K562 (cell line): ENCODE data around the gene FOSL1. TPM values are rescaled to one million over a fixed set of nuclear protein-coding genes. Genes with fewer than 3 reads are reported as not detected.

Source experiments
- CTCF ChIP-seq, 3 experiments: IDR thresholded peaks in 2 of 3; conservative IDR thresholded peaks in 1 of 3; 2 replicates each; pipeline ENCODE4 v1.5.1; 2011 to 2012; ENCODE audit warnings: low read length in 3 of 3, mild to moderate bottlenecking in 3 of 3, control low read depth in 2 of 3, improper control_type of control experiment in 1 of 3, inconsistent platforms in 1 of 3, low read depth in 1 of 3, mixed read lengths in 1 of 3, moderate library complexity in 1 of 3; ENCODE audit not compliant: insufficient read depth in 2 of 3
- TCF15 ChIP-seq: fragments of 250-450 bp; sonication (Bioruptor Pico); IDR thresholded peaks from 2 replicates; pipeline ENCODE4 v1.8.0; 2022; ENCODE audit warnings: moderate library complexity, mild to moderate bottlenecking, inconsistent platforms
- polyA plus RNA-seq, 8 experiments: library from polyadenylated mRNA; depleted of rRNA in 4 of 8; stranded (reverse) in 5 of 8; unstranded in 3 of 8; fragments of >200 nt; fragmentation: Nextera tagmentation in 2 of 8; fragmentation: Illumina TruSeq in 1 of 8; extraction: Ambion mirVana in 2 of 8; extraction: Trizol in 1 of 8; gene quantifications; 2 replicates each; pipeline versions ENCODE4 v1.2.1 to v1.2.3, GENCODE V29; 2011 to 2014; ENCODE audit warnings: inconsistent platforms in 1 of 8, missing spikeins in 1 of 8
- total RNA-seq, 7 experiments: library from RNA; depleted of rRNA in 6 of 7; stranded (reverse); fragments of >200 nt in 6 of 7; fragmentation: Illumina TruSeq in 2 of 7; extraction: Trizol in 2 of 7; gene quantifications; 2 replicates each; pipeline versions ENCODE4 v1.2.1 to v1.2.3, GENCODE V29; 2011 to 2021; ENCODE audit warnings: low replicate concordance in 1 of 7
- TF ChIP-seq, protein P1 (sequence below): sonication (generic); formaldehyde crosslinking; IDR thresholded peaks from 2 replicates; pipeline ENCODE4 v1.8.1; 2023; ENCODE audit warnings: mild to moderate bottlenecking, missing genetic modification reagents
- TF ChIP-seq, protein P2 (sequence below), 3 experiments: fragments of 200-800 bp in 1 of 3; sonication (Bioruptor generic) in 1 of 3; sonication (generic) in 1 of 3; formaldehyde crosslinking in 1 of 3; IDR thresholded peaks; 2 replicates each; pipeline versions ENCODE4 v1.6.1 to v1.8.0; 2016 to 2022; ENCODE audit warnings: mild to moderate bottlenecking in 2 of 3, missing compliant biosample characterization in 2 of 3, missing genetic modification characterization in 2 of 3, missing genetic modification reagents in 1 of 3

FOSL1 gene
- total and polyA plus RNA-seq, 9 of the 15 experiments (the other 6 are each of a cell fraction or from before 2014, with no cell fraction given): 3.5 to 39.6 (median 10.0) TPM

GRCh38 chr11:65884716-65885092 lies 15.5 kb downstream of the FOSL1 start (continued):
- TF ChIP-seq, protein P1, sequence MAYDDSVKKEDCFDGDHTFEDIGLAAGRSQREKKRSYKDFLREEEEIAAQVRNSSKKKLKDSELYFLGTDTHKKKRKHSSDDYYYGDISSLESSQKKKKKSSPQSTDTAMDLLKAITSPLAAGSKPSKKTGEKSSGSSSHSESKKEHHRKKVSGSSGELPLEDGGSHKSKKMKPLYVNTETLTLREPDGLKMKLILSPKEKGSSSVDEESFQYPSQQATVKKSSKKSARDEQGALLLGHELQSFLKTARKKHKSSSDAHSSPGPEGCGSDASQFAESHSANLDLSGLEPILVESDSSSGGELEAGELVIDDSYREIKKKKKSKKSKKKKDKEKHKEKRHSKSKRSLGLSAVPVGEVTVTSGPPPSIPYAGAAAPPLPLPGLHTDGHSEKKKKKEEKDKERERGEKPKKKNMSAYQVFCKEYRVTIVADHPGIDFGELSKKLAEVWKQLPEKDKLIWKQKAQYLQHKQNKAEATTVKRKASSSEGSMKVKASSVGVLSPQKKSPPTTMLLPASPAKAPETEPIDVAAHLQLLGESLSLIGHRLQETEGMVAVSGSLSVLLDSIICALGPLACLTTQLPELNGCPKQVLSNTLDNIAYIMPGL (CRISPR knock-in tag): peak; percentile 36; the same call in 1 of the 2 replicates
- TF ChIP-seq, protein P2, sequence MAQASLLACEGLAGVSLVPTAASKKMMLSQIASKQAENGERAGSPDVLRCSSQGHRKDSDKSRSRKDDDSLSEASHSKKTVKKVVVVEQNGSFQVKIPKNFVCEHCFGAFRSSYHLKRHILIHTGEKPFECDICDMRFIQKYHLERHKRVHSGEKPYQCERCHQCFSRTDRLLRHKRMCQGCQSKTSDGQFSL (CRISPR knock-in tag; IDR thresholded peaks at IDR 0.05): 0 out of 2 replicates have a peak, but pooled peaks have one; percentile 38
- TF ChIP-seq, protein P2 (tag; IDR thresholded peaks at IDR 0.05): no peak
- TF ChIP-seq TCF15 (CRISPR knock-in tag) (no peak), CTCF (IDR thresholded peaks at IDR 0.05 in 2 of 3, conservative IDR thresholded peaks at IDR 0.05 in 1 of 3; ENCODE audit: insufficient read depth in 2 of 3, low read depth in 1 of 3, low read length in 3 of 3) (peak; percentile 100)
